ENCODE measurements around the gene KCNT2.

GRCh38 chr1:196409586-196409985, 198.7 kb downstream of the KCNT2 start:
- TF ChIP-seq POLR2A (IDR thresholded peaks at IDR 0.05; ENCODE audit: low read length) = no peak
- no peak for TF ChIP-seq CTCF (IDR thresholded peaks at IDR 0.05)
- TF ChIP-seq EP300 (IDR thresholded peaks at IDR 0.05) = no peak
- TF ChIP-seq POLR2AphosphoS2 (conservative IDR thresholded peaks at IDR 0.05; ENCODE audit: low read length) = no peak
- TF ChIP-seq RNF2 (IDR thresholded peaks at IDR 0.05; ENCODE audit: borderline replicate concordance, low read depth) = no peak
- TF ChIP-seq SREBF2 (IDR thresholded peaks at IDR 0.05) = no peak
- no peak for TF ChIP-seq REST (IDR thresholded peaks at IDR 0.05)

Measured in A549 (cell line).